HG03378 (cell line): ENCODE results near the gene GLIS2.

Experiments used
- ATAC-seq: cut with Tn5 transposase; IDR thresholded peaks from one replicate; pipeline ENCODE4 v1.9.1; 2021; ENCODE audit warnings: mild to moderate bottlenecking, moderate library complexity; ENCODE audit not compliant: unreplicated experiment

Gene GLIS2

GRCh38 chr16:4381072-4381934 is 65.4 kb downstream of the GLIS2 start:
- ATAC-seq = no peak

- no peak for ATAC-seq
These were observed 66.3 kb downstream of the GLIS2 start for GRCh38 chr16:4381935-4382794.

- no peak for ATAC-seq
These were observed 67.0 kb downstream of the GLIS2 start for GRCh38 chr16:4382795-4383357.

GRCh38 chr16:4383591-4384444 is 68.0 kb downstream of the GLIS2 start:
- no peak for ATAC-seq

- no peak for ATAC-seq
These were observed 68.7 kb downstream of the GLIS2 start for GRCh38 chr16:4384509-4384942.

GRCh38 chr16:4385066-4385788 is 69.4 kb downstream of the GLIS2 start:
- no peak for ATAC-seq

GRCh38 chr16:4385789-4386450 is 70.1 kb downstream of the GLIS2 start:
- no peak for ATAC-seq

- ATAC-seq = no peak
These were observed 70.6 kb downstream of the GLIS2 start for GRCh38 chr16:4386451-4386805.

- no peak for ATAC-seq
These were observed 71.2 kb downstream of the GLIS2 start for GRCh38 chr16:4386951-4387565.

- ATAC-seq = no peak
These were observed 71.9 kb downstream of the GLIS2 start for GRCh38 chr16:4387781-4388180.

- no peak for ATAC-seq
These were observed 72.6 kb downstream of the GLIS2 start for GRCh38 chr16:4388271-4389021.
